GM13977 (cell line): ENCODE results near the gene PRG3.

Experiments used
- DNase-seq: peaks from one replicate; pipeline ENCODE4 v3.0.0; 2012; ENCODE audit warnings: low spot score
- CTCF ChIP-seq: IDR thresholded peaks from 2 replicates; pipeline ENCODE4 v1.5.1; 2012; ENCODE audit warnings: mild to moderate bottlenecking, control low read depth; ENCODE audit not compliant: insufficient read depth; ENCODE audit errors: extremely low read depth, missing control alignments
- in situ Hi-C: fragments of 300-500 bp; cut with MboI; formaldehyde crosslinking; loops from one replicate; pipeline ENCODE4 v1.12.0; 2022; ENCODE audit warnings: low sequenced_read_pairs, low pct_unique_long_range_greater_than_20kb, mixed read lengths, inconsistent platforms; ENCODE audit not compliant: unreplicated experiment

The PRG3 gene

GRCh38 chr11:57360991-57361390 lies 20.0 kb downstream of the PRG3 start:
- TF ChIP-seq CTCF: no peak
- no peak for DNase-seq
- in situ Hi-C loops: loop anchor here (25.0 kb wide), 2 partner anchors 151 to 276 kb away; partner anchors contain the start of genes SLC43A1 and YPEL4

- in situ Hi-C loops: loop anchor here (25.0 kb wide), 2 partner anchors 152 to 277 kb away; partner anchors contain the start of genes SLC43A1 and YPEL4
- DNase-seq: no peak
- TF ChIP-seq CTCF: no peak
Measured at GRCh38 chr11:57359896-57360690, 20.9 kb downstream of the PRG3 start.

GRCh38 chr11:57359396-57359795 lies 21.6 kb downstream of the PRG3 start:
- TF ChIP-seq CTCF: no peak
- in situ Hi-C loops: loop anchor here (25.0 kb wide), 2 partner anchors 153 to 278 kb away; partner anchors contain the start of genes SLC43A1 and YPEL4
- no peak for DNase-seq

GRCh38 chr11:57358991-57359390 lies 22.0 kb downstream of the PRG3 start:
- in situ Hi-C loops: loop anchor here (25.0 kb wide), 2 partner anchors 153 to 278 kb away; partner anchors contain the start of genes SLC43A1 and YPEL4
- no peak for DNase-seq
- TF ChIP-seq CTCF: no peak

GRCh38 chr11:57358543-57358961 lies 22.4 kb downstream of the PRG3 start:
- no peak for TF ChIP-seq CTCF
- in situ Hi-C loops: loop anchor here (25.0 kb wide), 2 partner anchors 154 to 279 kb away; partner anchors contain the start of genes SLC43A1 and YPEL4
- no peak for DNase-seq

- no peak for DNase-seq
- in situ Hi-C loops: loop anchor here (25.0 kb wide), 2 partner anchors 154 to 279 kb away; partner anchors contain the start of genes SLC43A1 and YPEL4
- TF ChIP-seq CTCF: no peak
Measured at GRCh38 chr11:57357856-57358255, 23.1 kb downstream of the PRG3 start.
